Breast epithelium (tissue), 3 donors: Measurements from ENCODE around the gene NOX1.
"Not testable (repeated sequence)": the region's sequence is repeated elsewhere in the genome, so short reads cannot be mapped to it uniquely, and the experiment has no call there.

Experiments used
- POLR2A ChIP-seq: fragments of 450-650 bp; IDR thresholded peaks from one replicate; pipeline ENCODE4 v1.6.1; 2016; ENCODE audit warnings: antibody characterized with exemption, mild to moderate bottlenecking, moderate library complexity
- POLR2AphosphoS5 ChIP-seq, 3 donors: sonication (generic); formaldehyde crosslinking; IDR thresholded peaks; one replicate each; pipeline ENCODE4 v1.6.1; 2017; ENCODE audit warnings: antibody characterized with exemption in 3 of 3
- TF ChIP-seq, protein P1 (sequence below), 3 donors: fragments of 450-650 bp; IDR thresholded peaks; one replicate each; pipeline ENCODE4 v1.5.1; 2016 to 2017; ENCODE audit warnings: antibody characterized with exemption in 3 of 3, mild to moderate bottlenecking in 3 of 3, moderate library complexity in 3 of 3

DNA sequence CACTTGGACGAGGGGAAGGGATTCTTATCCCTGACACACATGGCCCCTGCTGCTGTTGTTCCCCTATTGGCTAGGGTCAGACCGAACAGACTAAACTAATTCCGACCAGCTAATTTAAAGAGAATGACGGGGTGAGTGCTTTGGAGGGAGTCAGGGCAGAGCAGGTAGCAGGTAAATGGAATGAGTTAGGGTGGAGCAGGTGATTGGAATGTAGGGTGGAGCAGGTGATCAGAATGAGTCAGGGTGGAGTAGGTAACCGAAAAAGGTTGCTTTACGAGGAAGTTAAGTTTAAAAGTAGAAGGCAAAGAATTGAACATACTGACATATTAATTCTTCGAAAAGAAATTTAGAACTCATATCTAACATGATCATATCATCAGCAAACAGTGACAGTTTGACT is 65.9 kb downstream of the NOX1 start:
- TF ChIP-seq, protein P1, sequence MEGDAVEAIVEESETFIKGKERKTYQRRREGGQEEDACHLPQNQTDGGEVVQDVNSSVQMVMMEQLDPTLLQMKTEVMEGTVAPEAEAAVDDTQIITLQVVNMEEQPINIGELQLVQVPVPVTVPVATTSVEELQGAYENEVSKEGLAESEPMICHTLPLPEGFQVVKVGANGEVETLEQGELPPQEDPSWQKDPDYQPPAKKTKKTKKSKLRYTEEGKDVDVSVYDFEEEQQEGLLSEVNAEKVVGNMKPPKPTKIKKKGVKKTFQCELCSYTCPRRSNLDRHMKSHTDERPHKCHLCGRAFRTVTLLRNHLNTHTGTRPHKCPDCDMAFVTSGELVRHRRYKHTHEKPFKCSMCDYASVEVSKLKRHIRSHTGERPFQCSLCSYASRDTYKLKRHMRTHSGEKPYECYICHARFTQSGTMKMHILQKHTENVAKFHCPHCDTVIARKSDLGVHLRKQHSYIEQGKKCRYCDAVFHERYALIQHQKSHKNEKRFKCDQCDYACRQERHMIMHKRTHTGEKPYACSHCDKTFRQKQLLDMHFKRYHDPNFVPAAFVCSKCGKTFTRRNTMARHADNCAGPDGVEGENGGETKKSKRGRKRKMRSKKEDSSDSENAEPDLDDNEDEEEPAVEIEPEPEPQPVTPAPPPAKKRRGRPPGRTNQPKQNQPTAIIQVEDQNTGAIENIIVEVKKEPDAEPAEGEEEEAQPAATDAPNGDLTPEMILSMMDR (IDR thresholded peaks at IDR 0.05), result not testable (repeated sequence)
- TF ChIP-seq POLR2AphosphoS5 (IDR thresholded peaks at IDR 0.05); POLR2A: not testable (repeated sequence)
